H1 (cell line): ENCODE data around the gene SYNDIG1. TPM values are rescaled to one million over a fixed set of nuclear protein-coding genes. Genes with fewer than 3 reads are reported as not detected.

Experiments used
- CTCF ChIA-PET: fragments of 300-600 bp; sonication (Branson Sonifier 250); formaldehyde crosslinking; loops from one replicate; lab custom pipeline; 2021; ENCODE audit not compliant: partially characterized antibody; lab: Charles Lee
- POLR2A ChIA-PET: fragments of 300-600 bp; sonication (Branson Sonifier 250); formaldehyde crosslinking; loops from one replicate; lab custom pipeline; 2021; ENCODE audit warnings: inconsistent platforms; ENCODE audit not compliant: partially characterized antibody; lab: Charles Lee
- DNase-seq, 2 experiments: peaks; one replicate each; pipeline versions ENCODE4 v3.0.0 to v3.0.0-alpha.2; 2010 to 2022; ENCODE audit warnings: low spot score in 2 of 2, low read depth in 1 of 2, mixed read lengths in 1 of 2
- FAIRE-seq: peaks from 2 replicates; lab custom pipeline; 2011; peaks lifted over from hg19 to GRCh38; lab: Jason Lieb, UNC
- H2AFZ ChIP-seq: 2 replicates; pipeline ENCODE4 v1.8.1; 2012; ENCODE audit warnings: low read length, inconsistent platforms
- H2AK5ac ChIP-seq: 2 replicates; pipeline ENCODE4 v1.6.1; 2013; ENCODE audit warnings: low read depth, low read length
- H2BK120ac ChIP-seq: replicated peaks from 2 replicates; pipeline ENCODE3; 2013; ENCODE audit warnings: low read depth, low read length, inconsistent platforms
- H2BK12ac ChIP-seq: 2 replicates; pipeline ENCODE4 v1.6.1; 2013; ENCODE audit warnings: low read depth, low read length
- H2BK15ac ChIP-seq: 2 replicates; pipeline ENCODE4 v1.6.1; 2013; ENCODE audit warnings: low read length
- H2BK20ac ChIP-seq: 2 replicates; pipeline ENCODE4 v1.6.1; 2013; ENCODE audit warnings: low read length
- H2BK5ac ChIP-seq: 2 replicates; pipeline ENCODE4 v1.6.1; 2013; ENCODE audit warnings: low read depth, low read length
- H3K14ac ChIP-seq: 2 replicates; pipeline ENCODE4 v1.6.1; 2013; ENCODE audit warnings: inconsistent platforms; ENCODE audit not compliant: insufficient read length
- H3K18ac ChIP-seq: 2 replicates; pipeline ENCODE4 v1.6.1; 2013; ENCODE audit warnings: low read length; ENCODE audit errors: extremely low read depth
- H3K23ac ChIP-seq: 2 replicates; pipeline ENCODE4 v1.6.1; 2013; ENCODE audit warnings: inconsistent platforms; ENCODE audit not compliant: insufficient read length
- H3K23me2 ChIP-seq: 2 replicates; pipeline ENCODE4 v1.6.1; 2013; ENCODE audit warnings: low read depth, low read length
- H3K27ac ChIP-seq: 2 replicates; pipeline ENCODE4 v1.6.1; 2011; ENCODE audit warnings: low read depth, low read length, inconsistent platforms
- H3K27me3 ChIP-seq, 4 experiments: replicated peaks in 1 of 4; 1 replicate in 1 of 4; 2 replicates in 3 of 4; pipeline versions ENCODE4 v1.6.1 to v1.8.1; 2011 to 2013; ENCODE audit warnings: low read length in 3 of 4, mild to moderate bottlenecking in 3 of 4, inconsistent platforms in 2 of 4, mixed read lengths in 2 of 4, moderate library complexity in 1 of 4; ENCODE audit not compliant: control insufficient read depth in 3 of 4, insufficient read depth in 3 of 4; ENCODE audit errors: extremely low read depth in 1 of 4
- H3K36me3 ChIP-seq, 4 experiments: 2 replicates each; pipeline versions ENCODE4 v1.6.1 to v1.8.1; 2011 to 2013; ENCODE audit warnings: mild to moderate bottlenecking in 4 of 4, low read length in 3 of 4, moderate library complexity in 2 of 4, control low read depth in 1 of 4, inconsistent platforms in 1 of 4; ENCODE audit not compliant: insufficient read depth in 4 of 4, control insufficient read depth in 2 of 4
- H3K4ac ChIP-seq: replicated peaks from 2 replicates; pipeline ENCODE3; 2013; ENCODE audit warnings: low read length, low read depth, mixed read lengths, inconsistent platforms; ENCODE audit not compliant: insufficient read length
- H3K4me1 ChIP-seq, 4 experiments: replicated peaks in 1 of 4; 1 replicate in 1 of 4; 2 replicates in 3 of 4; pipeline versions ENCODE4 v1.6.1 to v1.8.1; 2011 to 2013; ENCODE audit warnings: low read length in 3 of 4, inconsistent platforms in 2 of 4, mixed read lengths in 1 of 4; ENCODE audit not compliant: insufficient read depth in 4 of 4, control insufficient read depth in 3 of 4
- H3K4me2 ChIP-seq, 2 experiments: 2 replicates each; pipeline versions ENCODE4 v1.6.1 to v1.8.1; 2011 to 2013; ENCODE audit warnings: low read depth in 2 of 2, low read length in 2 of 2, control low read depth in 1 of 2, inconsistent platforms in 1 of 2, mild to moderate bottlenecking in 1 of 2; ENCODE audit not compliant: insufficient read depth in 1 of 2
- H3K4me3 ChIP-seq, 4 experiments: fragments of 200-600, 300-600 bp in 1 of 4; sonication (generic), shearing (Covaris generic), sonication (Bioruptor Twin) in 1 of 4; 2 replicates each; pipeline versions ENCODE4 v1.5.1 to v1.8.1; 2011 to 2016; ENCODE audit warnings: low read length in 4 of 4, low read depth in 3 of 4, control low read depth in 2 of 4, inconsistent platforms in 2 of 4, mild to moderate bottlenecking in 2 of 4, mixed read lengths in 1 of 4, moderate library complexity in 1 of 4; ENCODE audit not compliant: insufficient read depth in 2 of 4; ENCODE audit errors: extremely low read depth in 1 of 4
- H3K56ac ChIP-seq: replicated peaks from 2 replicates; pipeline ENCODE3; 2013; ENCODE audit warnings: low read depth, mild to moderate bottlenecking, mixed read lengths, low read length, inconsistent platforms; ENCODE audit not compliant: insufficient read length
- H3K79me1 ChIP-seq: 2 replicates; pipeline ENCODE4 v1.6.1; 2013; ENCODE audit warnings: low read depth, low read length, control low read depth
- H3K79me2 ChIP-seq, 2 experiments: 2 replicates each; pipeline versions ENCODE4 v1.6.1 to v1.8.1; 2012 to 2013; ENCODE audit warnings: low read length in 2 of 2, mild to moderate bottlenecking in 2 of 2, inconsistent platforms in 1 of 2; ENCODE audit not compliant: insufficient read depth in 2 of 2, control insufficient read depth in 1 of 2
- H3K9ac ChIP-seq, 4 experiments: replicated peaks in 1 of 4; 1 replicate in 1 of 4; 2 replicates in 3 of 4; pipeline versions ENCODE4 v1.6.1 to v1.8.1; 2011 to 2013; ENCODE audit warnings: low read depth in 3 of 4, low read length in 3 of 4, control low read depth in 2 of 4, mild to moderate bottlenecking in 2 of 4, moderate library complexity in 2 of 4, inconsistent platforms in 1 of 4; ENCODE audit errors: extremely low read depth in 1 of 4
- H3K9me3 ChIP-seq, 2 experiments: 2 replicates each; pipeline versions ENCODE4 v1.6.1 to v1.8.1; 2012 to 2013; ENCODE audit warnings: mild to moderate bottlenecking in 2 of 2, moderate library complexity in 2 of 2, control low read depth in 1 of 2, inconsistent platforms in 1 of 2, low read depth in 1 of 2, low read length in 1 of 2, mixed read lengths in 1 of 2; ENCODE audit not compliant: insufficient read depth in 2 of 2
- H4K20me1 ChIP-seq, 2 experiments: replicated peaks in 1 of 2; 2 replicates each; pipeline versions ENCODE3 to v1.8.1; 2011 to 2013; ENCODE audit warnings: inconsistent platforms in 2 of 2, low read length in 2 of 2, mild to moderate bottlenecking in 1 of 2; ENCODE audit not compliant: insufficient read depth in 2 of 2, control insufficient read depth in 1 of 2
- H4K5ac ChIP-seq: 2 replicates; pipeline ENCODE4 v1.6.1; 2013; ENCODE audit warnings: low read length, low read depth, mixed read lengths, inconsistent platforms; ENCODE audit not compliant: insufficient read length
- H4K8ac ChIP-seq: 2 replicates; pipeline ENCODE4 v1.8.0; 2013; ENCODE audit warnings: mild to moderate bottlenecking, moderate library complexity, low read length, inconsistent platforms; ENCODE audit not compliant: insufficient read depth; ENCODE audit errors: extremely low read depth
- H4K91ac ChIP-seq: replicated peaks from 2 replicates; pipeline ENCODE3; 2013; ENCODE audit warnings: low read length, mixed read lengths, inconsistent platforms; ENCODE audit not compliant: insufficient read length
- HDAC6 ChIP-seq: IDR thresholded peaks from one replicate; pipeline ENCODE4 v1.7.1; 2012; ENCODE audit warnings: low read depth, mild to moderate bottlenecking, inconsistent platforms, low read length, moderate library complexity
- JUND ChIP-seq: IDR thresholded peaks from 2 replicates; pipeline ENCODE4 v1.6.1; 2011; ENCODE audit warnings: mild to moderate bottlenecking, improper control_type of control experiment, low read length
- SIN3A ChIP-seq, 2 experiments: IDR thresholded peaks in 1 of 2; conservative IDR thresholded peaks in 1 of 2; 2 replicates each; pipeline ENCODE4 v1.6.1; 2011 to 2012; ENCODE audit warnings: low read length in 2 of 2, improper control_type of control experiment in 1 of 2, low read depth in 1 of 2, mild to moderate bottlenecking in 1 of 2
- YY1 ChIP-seq: IDR thresholded peaks from 2 replicates; pipeline ENCODE4 v1.6.1; 2011; ENCODE audit warnings: low read depth, mild to moderate bottlenecking, low read length
- WGBS, 2 experiments: shearing (Covaris generic) in 1 of 2; methylation state at CpG; one replicate each; pipeline versions ENCODE4 v1.1.6 to v1.1.7; 2013 to 2015; ENCODE audit warnings: low lambda C conversion rate in 2 of 2, mixed read lengths in 2 of 2, inconsistent platforms in 1 of 2, low coverage in 1 of 2, missing lambda C conversion rate in 1 of 2; ENCODE audit not compliant: insufficient replicate concordance in 2 of 2, insufficient coverage in 1 of 2, insufficient read length in 1 of 2; ENCODE audit errors: extremely low coverage in 1 of 2, missing lambda C conversion rate in 1 of 2; 5-methylcytosine and 5-hydroxymethylcytosine counted together
- polyA plus RNA-seq, 7 experiments: library from polyadenylated mRNA; depleted of rRNA in 3 of 7; stranded (reverse) in 5 of 7; unstranded in 2 of 7; fragments of >200 nt in 5 of 7; fragments of 200-250 nt in 2 of 7; gene quantifications; 1 replicate in 5 of 7; 2 replicates in 1 of 7; 4 replicates in 1 of 7; pipeline versions ENCODE4 v1.2.1 to v1.2.3, GENCODE V29; 2011 to 2013; ENCODE audit warnings: missing spikeins in 2 of 7, mixed read lengths in 2 of 7
- total RNA-seq: library from RNA; stranded (reverse); fragmentation: NEBNext Ultra II Directional; extraction: Animal tissue kit (Norgen Biotek cat#: 25700); gene quantifications from 2 replicates; pipeline ENCODE4 v1.2.1, GENCODE V29; 2021
- TF ChIP-seq, protein P1 (sequence below): IDR thresholded peaks from 2 replicates; pipeline ENCODE4 v1.6.1; 2011; ENCODE audit warnings: low read length, improper control_type of control experiment
- TF ChIP-seq, protein P2 (sequence below): IDR thresholded peaks from 2 replicates; pipeline ENCODE4 v1.6.1; 2012; ENCODE audit warnings: low read length, inconsistent platforms

The SYNDIG1 gene
- total and polyA plus RNA-seq, 2 of the 8 experiments (the other 6 are each of a cell fraction or from before 2014, with no cell fraction given): 6.5 to 7.8 TPM

DNA sequence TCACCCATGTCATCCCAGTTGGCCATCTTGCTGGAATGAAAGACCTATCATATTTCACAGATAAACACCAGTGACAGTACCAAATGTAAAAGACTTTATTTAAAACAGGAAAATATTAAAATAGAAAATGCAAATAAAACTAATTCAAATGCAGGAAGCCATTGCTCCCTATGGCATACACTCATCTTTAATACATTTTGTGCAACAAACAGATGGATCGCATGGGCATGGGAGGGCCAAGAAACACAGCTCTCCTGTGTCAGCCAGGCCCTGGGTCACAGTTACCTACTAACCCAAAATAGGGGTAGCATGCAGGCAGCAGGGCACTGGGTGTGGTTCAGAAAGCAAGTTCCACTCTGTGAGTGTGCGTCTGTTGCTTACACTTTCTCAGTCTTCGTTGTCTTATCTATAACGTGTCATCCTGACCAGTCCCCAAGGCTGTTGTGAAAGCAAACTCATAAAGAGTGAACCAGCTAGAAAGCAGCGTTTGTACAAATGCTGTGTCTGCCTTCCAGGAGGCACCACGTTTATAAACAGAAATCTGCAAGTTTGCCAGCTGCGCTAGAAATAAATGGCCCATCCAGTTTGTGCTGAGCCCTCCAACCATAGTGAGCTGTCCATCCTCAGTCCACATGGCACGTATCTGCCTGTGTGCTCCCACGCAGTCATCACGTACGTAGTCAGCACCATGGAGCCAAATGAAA lies 180.5 kb downstream of the SYNDIG1 start:
- H3K9me3 ChIP-seq: no peaks in the 10 kb centered on the region
- H2BK5ac ChIP-seq: no peak overlapping the region
- no peaks in the 10 kb centered on the region for H3K79me2 ChIP-seq
- TF ChIP-seq HDAC6 (no peak), JUND (no peak), YY1 (no peak), SIN3A (conservative IDR thresholded peaks at IDR 0.05 in 1 of 2, IDR thresholded peaks at IDR 0.05 in 1 of 2; ENCODE audit: low read depth in 1 of 2, low read length in 2 of 2) (no peak)
- TF ChIP-seq, protein P1, sequence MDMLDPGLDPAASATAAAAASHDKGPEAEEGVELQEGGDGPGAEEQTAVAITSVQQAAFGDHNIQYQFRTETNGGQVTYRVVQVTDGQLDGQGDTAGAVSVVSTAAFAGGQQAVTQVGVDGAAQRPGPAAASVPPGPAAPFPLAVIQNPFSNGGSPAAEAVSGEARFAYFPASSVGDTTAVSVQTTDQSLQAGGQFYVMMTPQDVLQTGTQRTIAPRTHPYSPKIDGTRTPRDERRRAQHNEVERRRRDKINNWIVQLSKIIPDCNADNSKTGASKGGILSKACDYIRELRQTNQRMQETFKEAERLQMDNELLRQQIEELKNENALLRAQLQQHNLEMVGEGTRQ: no peak
- TF ChIP-seq, protein P2, sequence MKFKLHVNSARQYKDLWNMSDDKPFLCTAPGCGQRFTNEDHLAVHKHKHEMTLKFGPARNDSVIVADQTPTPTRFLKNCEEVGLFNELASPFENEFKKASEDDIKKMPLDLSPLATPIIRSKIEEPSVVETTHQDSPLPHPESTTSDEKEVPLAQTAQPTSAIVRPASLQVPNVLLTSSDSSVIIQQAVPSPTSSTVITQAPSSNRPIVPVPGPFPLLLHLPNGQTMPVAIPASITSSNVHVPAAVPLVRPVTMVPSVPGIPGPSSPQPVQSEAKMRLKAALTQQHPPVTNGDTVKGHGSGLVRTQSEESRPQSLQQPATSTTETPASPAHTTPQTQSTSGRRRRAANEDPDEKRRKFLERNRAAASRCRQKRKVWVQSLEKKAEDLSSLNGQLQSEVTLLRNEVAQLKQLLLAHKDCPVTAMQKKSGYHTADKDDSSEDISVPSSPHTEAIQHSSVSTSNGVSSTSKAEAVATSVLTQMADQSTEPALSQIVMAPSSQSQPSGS: no peak
- H4K20me1 ChIP-seq: no peaks in the 10 kb centered on the region
- 85% methylated on average over 11 of the region's 11 CpGs; no CpG with 5 or more reads in 1 of the 2 experiments for WGBS, 2 experiments
- no peak overlapping the region for H2BK12ac ChIP-seq
- ChIA-PET CTCF (no interaction called here), POLR2A (no interaction called here)
- H2BK15ac ChIP-seq: no peak overlapping the region
- no peaks in the 10 kb centered on the region for H3K27me3 ChIP-seq
- no peak overlapping the region for H2AFZ ChIP-seq
- H4K8ac ChIP-seq: no peak overlapping the region
- H2AK5ac ChIP-seq: no peak overlapping the region
- no peak overlapping the region for H3K4me2 ChIP-seq
- DNase-seq (no peak), FAIRE-seq (no peak)
- H3K27ac ChIP-seq: no peak overlapping the region
- no peak overlapping the region for H4K91ac ChIP-seq
- H3K9ac ChIP-seq: no peak overlapping the region
- no peak overlapping the region for H3K18ac ChIP-seq
- no peaks in the 10 kb centered on the region; the same call in 1 of the 2 replicates for H3K23me2 ChIP-seq
- no peaks in the 10 kb centered on the region for H3K36me3 ChIP-seq
- no peak overlapping the region for H3K14ac ChIP-seq
- no peak overlapping the region for H3K4ac ChIP-seq
- no peaks in the 10 kb centered on the region for H3K4me1 ChIP-seq
- H3K79me1 ChIP-seq: no peaks in the 10 kb centered on the region; the same call in 1 of the 2 replicates
- no peak overlapping the region for H2BK20ac ChIP-seq
- no peak overlapping the region for H3K56ac ChIP-seq
- H2BK120ac ChIP-seq: no peak overlapping the region
- no peak overlapping the region for H4K5ac ChIP-seq
- no peak overlapping the region for H3K23ac ChIP-seq
- H3K4me3 ChIP-seq: no peak overlapping the region
